SK-N-SH (cell line): ENCODE measurements around the gene XCR1.

Experiments
- EP300 ChIP-seq, 2 experiments: IDR thresholded peaks; 2 replicates each; pipeline versions ENCODE4 v1.4.0 to v1.6.1; 2012; ENCODE audit warnings: borderline replicate concordance in 1 of 2, low read depth in 1 of 2, low read length in 1 of 2
- TF ChIP-seq, protein P1 (sequence below): fragments of 200-600 bp; sonication (generic); IDR thresholded peaks from 2 replicates; pipeline ENCODE4 v1.6.1; 2017; ENCODE audit warnings: antibody characterized with exemption, mild to moderate bottlenecking, moderate library complexity

DNA sequence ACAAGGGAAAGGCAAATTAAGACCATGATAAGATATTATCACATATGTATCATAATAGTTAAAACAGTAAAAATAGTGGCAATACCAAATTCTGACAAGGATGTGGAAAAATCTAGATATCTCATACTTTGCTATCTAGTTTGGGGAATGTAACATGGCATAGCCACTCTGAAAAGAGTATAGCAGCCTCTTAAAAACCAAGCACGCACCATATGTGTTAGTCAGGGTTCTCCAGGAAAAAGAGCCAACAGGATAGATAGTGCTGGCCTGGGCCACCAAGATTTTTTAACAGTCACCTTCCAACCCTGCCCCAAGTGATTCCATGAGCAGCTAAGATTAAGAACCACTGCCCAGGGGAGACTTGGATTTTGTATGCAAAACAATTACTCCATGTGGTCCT is 48.5 kb upstream of the XCR1 start:
- TF ChIP-seq EP300 (IDR thresholded peaks at IDR 0.05; ENCODE audit: borderline replicate concordance in 1 of 2, low read depth in 1 of 2, low read length in 1 of 2) = no peak
- TF ChIP-seq, protein P1, sequence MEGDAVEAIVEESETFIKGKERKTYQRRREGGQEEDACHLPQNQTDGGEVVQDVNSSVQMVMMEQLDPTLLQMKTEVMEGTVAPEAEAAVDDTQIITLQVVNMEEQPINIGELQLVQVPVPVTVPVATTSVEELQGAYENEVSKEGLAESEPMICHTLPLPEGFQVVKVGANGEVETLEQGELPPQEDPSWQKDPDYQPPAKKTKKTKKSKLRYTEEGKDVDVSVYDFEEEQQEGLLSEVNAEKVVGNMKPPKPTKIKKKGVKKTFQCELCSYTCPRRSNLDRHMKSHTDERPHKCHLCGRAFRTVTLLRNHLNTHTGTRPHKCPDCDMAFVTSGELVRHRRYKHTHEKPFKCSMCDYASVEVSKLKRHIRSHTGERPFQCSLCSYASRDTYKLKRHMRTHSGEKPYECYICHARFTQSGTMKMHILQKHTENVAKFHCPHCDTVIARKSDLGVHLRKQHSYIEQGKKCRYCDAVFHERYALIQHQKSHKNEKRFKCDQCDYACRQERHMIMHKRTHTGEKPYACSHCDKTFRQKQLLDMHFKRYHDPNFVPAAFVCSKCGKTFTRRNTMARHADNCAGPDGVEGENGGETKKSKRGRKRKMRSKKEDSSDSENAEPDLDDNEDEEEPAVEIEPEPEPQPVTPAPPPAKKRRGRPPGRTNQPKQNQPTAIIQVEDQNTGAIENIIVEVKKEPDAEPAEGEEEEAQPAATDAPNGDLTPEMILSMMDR = no peak
